IPS-18c (cell line): ENCODE data around the gene MEGF8.

ENCODE experiments used
- H3K4me3 ChIP-seq: 2 replicates; pipeline ENCODE4 v1.7.0; 2013; ENCODE audit warnings: low read depth, mild to moderate bottlenecking, low read length, moderate library complexity; ENCODE audit not compliant: insufficient read depth
- H3K9me3 ChIP-seq: one replicate; pipeline ENCODE4 v1.6.1; 2013; ENCODE audit warnings: mild to moderate bottlenecking, low read length, moderate library complexity; ENCODE audit not compliant: control insufficient read depth, insufficient read depth

MEGF8 gene

DNA sequence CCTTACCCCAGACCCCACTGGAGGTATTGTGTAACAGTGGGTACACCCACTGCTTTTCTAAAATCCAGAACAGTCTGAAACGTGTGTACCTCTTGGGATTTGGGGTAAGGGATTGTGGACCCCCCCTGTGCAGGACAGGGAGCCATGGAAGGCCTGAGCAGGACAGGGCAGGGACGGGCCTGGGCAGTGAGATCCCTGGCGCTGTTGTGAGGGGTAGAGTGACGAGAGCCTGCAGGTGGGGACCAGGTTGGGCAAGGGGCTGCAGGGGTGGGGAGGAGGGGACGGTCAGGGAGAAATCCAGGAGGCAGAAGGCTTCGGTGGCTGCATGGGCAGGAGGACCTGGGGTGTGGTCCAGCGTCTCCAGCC is 36.1 kb downstream of the MEGF8 start:
- Histone ChIP-seq H3K9me3 (peaks cover 2% of the 10 kb centered on the region), H3K4me3 (no peak overlapping the region)

DNA sequence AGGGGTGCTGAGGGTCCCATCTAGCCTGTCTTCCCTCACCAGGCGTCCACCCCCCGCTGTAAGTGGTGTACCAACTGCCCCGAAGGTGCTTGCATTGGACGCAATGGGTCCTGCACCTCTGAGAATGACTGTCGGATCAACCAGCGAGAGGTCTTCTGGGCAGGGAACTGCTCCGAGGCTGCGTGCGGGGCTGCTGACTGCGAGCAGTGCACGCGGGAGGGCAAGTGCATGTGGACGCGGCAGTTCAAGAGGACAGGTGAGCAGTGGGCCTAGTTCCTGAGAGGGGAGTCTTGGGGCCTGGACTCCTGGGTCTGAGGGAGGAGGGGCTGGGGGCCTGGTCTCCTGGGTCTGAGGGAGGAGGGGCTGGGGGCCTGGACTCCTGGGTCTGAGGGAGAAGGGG is 36.9 kb downstream of the MEGF8 start:
- peaks cover 2% of the 10 kb centered on the region for H3K9me3 ChIP-seq
- H3K4me3 ChIP-seq: no peak overlapping the region

DNA sequence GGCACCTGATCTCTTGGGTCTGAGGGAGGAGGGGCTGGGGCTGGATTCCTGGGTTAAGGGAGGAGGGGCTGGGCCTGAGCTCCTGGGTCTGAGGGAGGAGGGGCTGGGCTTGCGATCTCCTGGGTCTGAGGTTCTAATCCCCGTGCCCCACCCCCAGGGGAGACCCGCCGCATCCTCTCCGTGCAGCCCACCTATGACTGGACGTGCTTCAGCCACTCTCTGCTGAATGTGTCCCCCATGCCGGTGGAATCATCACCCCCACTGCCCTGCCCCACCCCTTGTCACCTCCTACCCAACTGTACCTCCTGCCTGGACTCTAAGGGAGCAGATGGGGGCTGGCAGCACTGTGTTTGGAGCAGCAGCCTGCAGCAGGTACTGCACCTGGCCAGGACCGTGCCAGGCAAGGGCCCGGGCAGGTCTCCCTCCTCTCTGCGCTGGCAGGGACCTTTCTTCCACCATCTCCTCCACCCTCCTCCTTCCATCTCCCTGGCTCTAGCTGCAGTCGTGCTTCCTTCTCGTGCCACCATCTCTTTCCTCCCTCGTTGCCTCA is 37.5 kb downstream of the MEGF8 start:
- peaks cover 2% of the 10 kb centered on the region for H3K9me3 ChIP-seq
- H3K4me3 ChIP-seq: no peak overlapping the region

DNA sequence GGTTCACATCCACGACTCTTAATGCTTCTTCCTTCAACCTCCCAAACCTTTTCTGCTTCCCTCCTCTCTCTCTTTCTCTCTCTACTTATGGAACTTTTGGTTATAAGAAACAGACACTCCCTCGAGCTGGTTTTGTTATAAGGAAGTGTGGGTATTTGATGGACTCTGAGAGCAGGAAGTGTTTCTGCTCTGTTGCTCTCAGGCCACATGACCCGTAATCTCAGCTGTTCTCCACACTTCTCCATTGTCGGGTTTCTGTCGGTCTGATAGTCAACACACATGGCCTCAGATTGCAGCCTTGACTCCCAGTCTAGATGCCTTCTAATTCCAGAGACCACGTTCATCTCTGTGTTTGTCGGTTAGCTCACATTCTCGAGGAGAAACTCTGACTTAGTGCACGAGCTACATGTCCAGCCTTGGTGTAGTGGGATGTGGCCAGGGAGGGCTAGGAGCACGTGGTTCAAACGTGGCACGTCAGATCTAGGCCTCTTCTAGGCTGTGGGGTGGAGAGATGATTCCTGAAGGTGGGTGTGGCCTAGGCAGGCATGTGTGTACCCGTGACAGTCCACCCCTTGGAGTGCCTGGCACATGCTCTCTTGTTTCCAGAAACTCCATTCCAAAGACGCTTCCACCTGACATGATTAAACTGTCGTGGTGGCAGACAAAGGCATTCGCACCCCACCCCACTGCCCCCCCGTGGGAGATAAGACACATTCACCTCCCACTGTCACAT is 38.3 kb downstream of the MEGF8 start:
- H3K9me3 ChIP-seq: peaks cover 2% of the 10 kb centered on the region
- no peak overlapping the region for H3K4me3 ChIP-seq

DNA sequence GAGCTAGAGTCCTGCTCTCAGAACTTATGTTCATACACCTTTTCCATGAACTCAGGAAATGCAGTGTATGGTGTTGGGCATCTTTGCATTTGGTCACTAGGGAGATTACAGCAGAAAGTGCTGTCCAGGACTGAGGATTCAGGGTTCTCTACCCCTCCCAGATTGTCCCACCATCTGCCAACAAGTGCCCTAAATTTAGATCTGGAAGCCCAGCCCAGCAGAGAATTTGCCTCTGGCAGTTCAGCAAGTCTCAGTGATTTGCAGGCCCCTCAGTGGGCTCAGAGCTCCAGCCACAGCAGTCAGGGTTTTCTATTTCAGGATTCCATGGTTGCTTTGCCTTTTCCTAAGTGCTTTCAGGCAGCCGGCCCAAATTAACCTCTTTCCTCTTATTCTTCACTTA is 41.2 kb downstream of the MEGF8 start:
- no peak overlapping the region for H3K4me3 ChIP-seq
- H3K9me3 ChIP-seq: peaks cover 2% of the 10 kb centered on the region

DNA sequence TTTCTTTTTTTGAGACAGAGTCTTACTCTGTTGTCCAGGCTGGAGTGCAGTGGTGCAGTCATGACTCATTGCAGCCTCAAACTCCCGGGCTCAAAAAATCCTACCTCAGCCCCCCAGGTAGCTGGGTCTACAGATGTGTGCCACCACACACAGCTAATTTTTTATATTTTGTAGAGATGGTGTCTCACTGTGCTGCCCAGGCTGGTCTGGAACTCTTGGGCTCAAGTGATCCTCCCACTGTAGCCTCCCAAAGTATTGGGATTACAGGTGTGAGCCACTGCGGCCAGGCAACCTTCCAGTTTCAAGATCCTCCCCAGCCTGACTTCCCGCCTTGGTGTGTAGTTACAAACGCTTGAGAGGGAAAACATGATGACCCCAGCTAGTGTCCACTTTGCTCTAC is 42.5 kb downstream of the MEGF8 start:
- Histone ChIP-seq H3K4me3 (no peak overlapping the region), H3K9me3 (peaks cover 2% of the 10 kb centered on the region)

DNA sequence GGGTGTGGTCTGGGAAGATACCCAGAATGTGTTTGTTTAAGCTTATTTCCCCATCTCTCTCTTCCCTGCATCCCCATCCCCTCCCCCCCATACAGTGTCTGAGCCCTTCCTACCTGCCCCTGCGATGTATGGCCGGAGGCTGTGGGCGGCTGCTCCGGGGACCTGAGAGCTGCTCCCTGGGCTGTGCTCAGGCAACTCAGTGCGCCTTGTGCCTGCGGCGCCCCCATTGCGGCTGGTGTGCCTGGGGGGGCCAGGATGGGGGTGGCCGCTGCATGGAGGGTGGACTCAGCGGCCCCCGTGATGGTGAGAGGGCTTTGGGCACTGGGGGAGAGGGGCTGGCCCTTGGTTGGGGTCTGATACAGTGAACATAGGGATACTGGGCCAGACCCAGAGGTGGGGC is 42.9 kb downstream of the MEGF8 start:
- no peak overlapping the region for H3K4me3 ChIP-seq
- H3K9me3 ChIP-seq: peaks cover 2% of the 10 kb centered on the region

DNA sequence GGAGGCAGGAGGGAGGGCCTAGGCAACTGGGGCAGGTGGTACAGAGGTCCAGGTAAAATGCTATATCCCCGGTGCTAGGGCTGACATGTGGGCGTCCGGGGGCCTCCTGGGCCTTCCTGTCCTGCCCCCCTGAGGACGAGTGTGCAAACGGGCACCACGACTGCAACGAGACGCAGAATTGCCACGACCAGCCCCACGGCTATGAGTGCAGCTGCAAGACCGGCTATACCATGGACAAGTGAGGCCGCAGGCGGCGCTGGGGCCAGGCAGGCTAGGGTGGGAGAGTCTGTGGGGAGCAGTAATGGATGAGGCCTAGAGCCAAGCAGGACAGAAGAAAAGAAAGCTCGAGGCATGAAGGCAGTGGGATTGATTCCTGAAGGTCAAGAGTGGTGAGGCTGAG is 43.3 kb downstream of the MEGF8 start:
- Histone ChIP-seq H3K9me3 (peaks cover 2% of the 10 kb centered on the region), H3K4me3 (no peak overlapping the region)

DNA sequence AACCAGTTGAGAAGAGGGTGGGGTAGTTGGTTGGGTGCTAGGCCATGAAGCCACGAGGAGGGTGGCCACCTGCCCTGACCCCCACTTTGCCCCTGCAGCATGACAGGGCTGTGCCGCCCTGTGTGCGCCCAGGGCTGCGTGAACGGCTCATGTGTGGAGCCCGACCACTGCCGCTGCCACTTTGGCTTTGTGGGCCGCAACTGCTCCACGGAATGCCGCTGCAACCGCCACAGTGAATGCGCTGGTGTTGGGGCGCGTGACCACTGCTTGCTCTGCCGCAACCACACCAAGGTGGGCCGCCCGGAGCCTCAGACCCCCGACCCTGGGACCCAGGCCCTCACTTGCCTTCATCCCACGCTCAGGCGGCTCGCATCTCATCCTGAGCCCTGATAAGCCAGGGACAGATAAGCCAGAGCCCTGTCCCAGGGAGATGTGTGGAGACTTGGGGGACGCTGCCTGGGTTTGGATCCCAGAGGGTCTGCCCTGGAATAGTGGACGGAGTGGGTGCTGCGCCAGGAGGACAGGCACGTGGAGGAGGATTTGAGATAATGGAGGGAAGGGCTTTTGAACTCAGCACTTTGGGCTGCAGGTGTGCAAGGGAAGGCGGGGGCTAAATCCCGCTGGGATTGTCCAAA is 44.1 kb downstream of the MEGF8 start:
- no peak overlapping the region for H3K4me3 ChIP-seq

DNA sequence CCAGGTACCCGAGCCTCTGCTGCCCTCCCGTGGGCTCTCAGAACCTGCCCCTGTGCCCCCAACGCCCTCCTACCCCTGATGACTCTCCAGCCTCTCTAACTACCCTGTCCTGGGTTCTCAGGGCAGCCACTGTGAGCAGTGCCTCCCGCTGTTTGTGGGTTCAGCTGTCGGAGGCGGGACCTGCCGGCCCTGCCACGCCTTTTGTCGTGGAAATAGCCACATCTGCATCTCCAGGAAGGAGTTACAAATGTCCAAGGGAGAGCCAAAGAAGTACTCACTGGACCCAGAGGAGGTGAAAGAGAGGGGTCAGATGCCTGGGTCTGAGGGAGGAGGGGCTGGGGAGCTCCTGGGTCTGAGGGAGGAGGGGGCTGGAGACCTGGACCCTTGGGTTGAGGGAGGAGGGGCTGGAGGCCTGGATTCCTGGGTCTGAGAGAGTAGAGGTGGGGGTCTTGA is 44.7 kb downstream of the MEGF8 start:
- Histone ChIP-seq H3K4me3 (no peak overlapping the region), H3K9me3 (no peaks in the 10 kb centered on the region)

More for the DNA sequence above, 44.1 kb downstream of the MEGF8 start:
- peaks cover under 1% of the 10 kb centered on the region for H3K9me3 ChIP-seq

DNA sequence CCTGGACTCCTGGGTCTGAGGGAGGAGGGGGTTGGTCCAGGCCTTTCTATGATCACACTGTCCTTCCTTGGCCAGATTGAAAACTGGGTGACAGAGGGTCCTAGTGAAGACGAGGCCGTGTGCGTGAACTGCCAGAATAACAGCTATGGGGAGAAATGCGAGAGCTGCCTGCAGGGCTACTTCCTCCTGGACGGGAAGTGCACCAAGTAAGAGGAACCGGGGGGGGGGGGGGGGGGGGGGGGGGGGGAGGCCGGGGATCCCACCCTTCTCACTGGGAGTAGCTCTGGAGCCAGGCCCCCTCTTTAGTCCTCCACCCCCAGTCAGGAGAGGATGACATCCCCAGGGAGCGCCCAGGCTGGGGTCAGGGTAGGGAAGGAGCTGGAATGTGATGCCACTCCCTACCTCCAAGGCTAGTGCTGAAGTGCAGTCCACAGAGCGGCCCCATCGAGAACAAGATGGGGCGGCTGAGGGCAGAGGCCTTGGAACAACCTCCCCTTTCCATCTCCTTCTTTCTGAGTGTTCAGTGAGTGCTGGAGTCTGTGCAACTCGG is 45.3 kb downstream of the MEGF8 start:
- Histone ChIP-seq H3K4me3 (no peak overlapping the region), H3K9me3 (no peaks in the 10 kb centered on the region)

DNA sequence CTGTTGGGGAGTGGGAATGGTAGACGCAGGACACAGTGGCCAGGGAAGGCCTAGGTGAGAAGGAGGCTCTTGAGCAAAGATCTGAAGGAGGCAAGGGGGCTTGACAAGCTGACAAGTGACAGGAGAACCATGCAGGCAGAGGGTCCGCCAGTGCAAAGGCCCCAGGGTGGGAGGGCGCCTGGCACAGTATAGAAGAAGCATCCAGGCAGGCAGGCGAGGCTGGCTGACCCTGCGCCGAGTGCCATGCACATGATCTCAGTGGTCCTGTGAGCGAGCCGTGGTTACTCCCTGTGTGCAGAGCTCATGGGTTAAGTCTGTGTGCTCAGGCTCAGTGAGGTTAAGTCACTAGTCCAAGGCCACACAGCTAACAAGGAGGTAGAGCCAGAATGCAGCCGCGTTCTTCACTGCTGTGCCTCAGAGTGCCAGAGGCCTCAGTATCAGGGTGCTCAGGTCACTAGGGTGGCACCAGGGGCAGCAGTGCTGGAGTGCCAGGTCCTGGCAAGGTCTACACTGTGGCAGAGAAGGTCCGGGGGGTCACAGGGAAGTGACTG is 49.5 kb downstream of the MEGF8 start:
- no peaks in the 10 kb centered on the region for H3K9me3 ChIP-seq
- H3K4me3 ChIP-seq: no peak overlapping the region

DNA sequence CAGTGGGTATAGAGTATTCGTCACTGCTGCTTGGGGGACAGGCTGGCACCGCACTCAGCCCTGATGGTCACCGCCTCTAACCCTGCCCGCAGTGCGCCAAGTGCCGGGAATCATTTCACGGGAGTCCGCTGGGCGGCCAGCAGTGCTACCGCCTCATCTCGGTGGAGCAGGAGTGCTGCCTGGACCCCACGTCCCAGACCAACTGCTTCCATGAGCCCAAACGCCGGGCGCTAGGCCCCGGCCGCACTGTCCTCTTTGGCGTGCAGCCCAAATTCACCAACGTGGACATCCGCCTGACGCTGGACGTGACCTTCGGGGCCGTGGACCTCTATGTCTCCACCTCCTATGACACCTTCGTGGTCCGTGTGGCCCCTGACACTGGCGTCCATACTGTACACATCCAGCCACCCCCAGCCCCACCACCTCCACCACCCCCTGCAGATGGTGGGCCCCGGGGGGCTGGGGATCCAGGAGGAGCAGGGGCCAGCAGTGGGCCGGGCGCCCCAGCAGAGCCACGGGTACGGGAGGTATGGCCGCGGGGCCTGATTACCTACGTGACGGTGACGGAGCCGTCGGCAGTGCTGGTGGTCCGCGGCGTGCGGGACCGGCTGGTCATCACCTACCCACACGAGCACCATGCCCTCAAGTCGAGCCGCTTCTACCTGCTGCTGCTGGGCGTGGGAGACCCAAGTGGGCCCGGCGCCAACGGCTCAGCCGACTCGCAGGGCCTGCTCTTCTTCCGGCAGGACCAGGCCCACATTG is 50.2 kb downstream of the MEGF8 start:
- Histone ChIP-seq H3K4me3 (no peak overlapping the region), H3K9me3 (no peaks in the 10 kb centered on the region)

DNA sequence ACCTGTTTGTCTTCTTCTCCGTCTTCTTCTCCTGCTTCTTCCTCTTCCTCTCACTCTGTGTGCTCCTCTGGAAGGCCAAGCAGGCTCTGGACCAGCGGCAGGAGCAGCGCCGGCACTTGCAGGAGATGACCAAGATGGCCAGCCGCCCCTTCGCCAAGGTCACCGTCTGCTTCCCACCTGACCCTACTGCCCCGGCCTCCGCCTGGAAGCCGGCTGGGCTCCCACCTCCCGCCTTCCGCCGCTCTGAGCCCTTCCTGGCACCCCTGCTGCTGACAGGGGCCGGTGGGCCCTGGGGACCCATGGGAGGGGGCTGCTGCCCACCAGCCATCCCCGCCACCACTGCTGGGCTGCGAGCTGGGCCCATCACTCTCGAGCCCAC is 50.7 kb downstream of the MEGF8 start:
- Histone ChIP-seq H3K9me3 (no peaks in the 10 kb centered on the region), H3K4me3 (no peak overlapping the region)

DNA sequence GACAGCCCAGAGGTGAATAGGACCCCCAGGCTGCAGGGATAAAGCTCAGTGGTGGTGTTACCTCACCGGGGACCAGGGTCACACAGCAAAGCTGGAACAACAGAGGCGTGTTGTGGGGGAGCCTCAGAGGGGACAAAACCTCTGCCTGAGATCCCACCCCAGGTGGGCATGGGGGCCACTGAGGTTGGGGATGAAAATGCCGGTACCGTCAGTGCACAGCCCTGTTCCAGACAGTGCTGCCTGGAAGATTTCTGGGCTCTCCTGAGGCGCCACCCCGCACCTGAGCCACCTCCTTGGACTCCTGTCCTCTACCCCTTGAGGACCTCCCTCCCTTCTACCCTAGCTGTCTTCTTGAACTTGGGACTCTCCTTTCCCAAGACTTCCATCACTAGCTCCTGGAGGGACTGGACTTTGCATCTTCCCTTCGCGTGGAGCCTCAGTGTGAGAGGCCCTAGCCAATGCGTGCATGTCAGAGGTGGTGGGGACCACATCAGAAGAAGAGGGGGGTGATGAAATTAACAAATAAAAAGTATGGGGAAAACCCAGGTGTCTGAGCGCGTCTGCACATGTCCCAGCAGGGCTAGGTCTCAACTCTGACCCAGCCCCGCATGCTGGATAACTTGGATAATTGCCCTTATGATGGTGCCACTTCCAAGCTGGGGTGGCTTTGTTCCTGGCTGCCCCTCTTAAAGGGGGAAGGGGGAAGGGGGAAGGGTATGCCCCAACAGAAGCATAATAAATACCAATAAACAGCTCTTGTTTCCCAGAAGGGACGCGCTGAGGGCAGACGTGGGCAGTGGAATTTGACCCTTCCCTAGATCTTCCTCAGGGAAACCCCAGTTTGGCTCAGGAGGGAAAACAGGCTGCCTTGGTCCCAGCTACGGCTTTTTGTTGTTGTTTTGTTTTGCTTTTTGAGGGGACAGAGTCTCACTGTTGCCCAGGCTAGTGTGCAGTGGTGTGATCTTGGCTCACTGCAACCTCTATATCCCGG is 53.1 kb downstream of the MEGF8 start:
- Histone ChIP-seq H3K4me3 (no peak overlapping the region), H3K9me3 (no peaks in the 10 kb centered on the region)

DNA sequence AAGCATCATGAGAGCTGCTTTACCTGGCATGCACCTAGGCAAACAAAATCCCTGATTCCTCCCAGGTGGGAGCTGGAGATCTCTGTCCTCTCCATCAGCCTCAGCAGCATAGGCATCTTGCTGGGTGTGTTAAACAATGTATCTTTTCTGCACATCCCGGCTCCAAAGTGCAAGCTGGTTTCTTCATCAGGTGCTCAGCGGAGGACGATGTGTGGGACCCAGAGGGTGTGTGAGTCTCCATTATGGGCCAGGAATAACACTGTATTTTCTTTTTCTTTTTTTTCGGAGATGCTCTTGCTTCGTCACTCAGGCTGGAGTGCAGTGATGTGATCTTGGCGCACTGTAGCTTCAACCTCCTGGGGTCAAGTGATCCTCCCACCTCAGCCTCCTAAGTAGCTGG is 54.7 kb downstream of the MEGF8 start:
- no peaks in the 10 kb centered on the region for H3K9me3 ChIP-seq
- H3K4me3 ChIP-seq: no peak overlapping the region
